HG03439 (cell line): ENCODE results near the gene NPY4R2.
"Not testable (repeated sequence)": the region's sequence is repeated elsewhere in the genome, so short reads cannot be mapped to it uniquely, and the experiment has no call there.

Experiments used
- ATAC-seq: cut with Tn5 transposase; IDR thresholded peaks from one replicate; pipeline ENCODE4 v1.9.1; 2021; ENCODE audit warnings: mild to moderate bottlenecking, moderate library complexity; ENCODE audit not compliant: unreplicated experiment

Gene NPY4R2

GRCh38 chr10:47928225-47928624 is 9.8 kb downstream of the NPY4R2 start:
- ATAC-seq, result not testable (repeated sequence)

GRCh38 chr10:47932824-47933223 is 14.4 kb downstream of the NPY4R2 start:
- ATAC-seq, result not testable (repeated sequence)

DNA sequence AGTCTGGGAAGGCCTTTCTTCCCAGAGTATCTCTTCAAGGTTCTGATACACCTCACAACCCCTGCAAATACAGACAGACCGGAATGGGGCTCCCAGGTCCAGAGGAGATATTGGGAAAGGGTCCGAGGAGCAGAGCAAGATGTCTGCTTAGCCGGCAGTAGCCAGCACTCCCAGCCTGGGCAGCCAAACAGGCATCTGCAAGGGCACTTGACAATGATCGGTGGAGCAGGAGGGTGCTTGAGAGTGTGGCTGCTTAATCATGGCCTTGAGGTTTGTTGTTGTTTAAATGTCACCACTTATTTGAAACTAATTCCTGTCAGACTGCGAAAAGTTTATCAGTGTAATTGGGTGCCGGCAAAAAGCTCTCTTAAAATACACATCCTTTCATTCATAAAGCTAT is 15.0 kb downstream of the NPY4R2 start:
- not testable (repeated sequence) for ATAC-seq

DNA sequence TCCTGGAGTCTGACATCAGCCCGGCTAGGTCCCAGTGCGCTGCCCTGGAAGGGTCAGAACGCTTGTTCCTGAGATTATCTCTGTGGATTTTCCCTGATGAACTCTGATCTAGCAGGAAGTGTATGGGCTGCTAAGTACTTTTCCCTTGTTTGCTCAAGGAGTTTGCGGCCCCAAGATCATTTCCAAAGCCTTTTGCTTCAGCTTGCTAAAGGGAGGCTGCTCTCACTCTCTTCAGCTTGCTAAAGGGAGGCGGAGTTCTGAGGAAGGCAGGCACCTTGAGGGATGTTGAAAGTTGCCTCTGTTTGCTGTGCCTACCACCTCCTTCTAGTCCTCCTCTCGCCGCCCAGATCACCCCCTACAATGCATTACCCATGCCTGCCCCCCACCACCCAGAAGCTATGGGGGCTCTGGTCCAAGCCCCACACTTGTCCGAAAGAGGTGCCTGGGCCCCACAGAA is 18.3 kb downstream of the NPY4R2 start:
- ATAC-seq, result not testable (repeated sequence)

DNA sequence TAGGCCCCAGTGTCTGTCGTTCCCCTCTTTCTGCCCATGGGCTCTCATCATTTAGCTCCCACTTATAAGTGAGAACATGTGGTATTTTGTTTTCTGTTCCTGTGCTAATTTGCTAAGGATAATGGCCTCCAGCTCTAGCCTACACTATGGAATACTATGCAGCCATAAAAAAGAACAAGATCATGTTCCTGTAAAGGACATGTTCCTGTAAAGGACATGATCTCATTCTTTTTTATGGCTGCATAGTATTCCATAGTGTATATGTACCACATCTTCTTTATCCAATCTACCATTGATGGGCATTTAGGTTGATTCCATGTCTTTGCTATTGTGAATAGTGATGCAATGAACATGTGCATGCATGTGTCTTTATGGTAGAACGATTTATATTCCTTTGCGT is 19.2 kb downstream of the NPY4R2 start:
- ATAC-seq, result not testable (repeated sequence)

DNA sequence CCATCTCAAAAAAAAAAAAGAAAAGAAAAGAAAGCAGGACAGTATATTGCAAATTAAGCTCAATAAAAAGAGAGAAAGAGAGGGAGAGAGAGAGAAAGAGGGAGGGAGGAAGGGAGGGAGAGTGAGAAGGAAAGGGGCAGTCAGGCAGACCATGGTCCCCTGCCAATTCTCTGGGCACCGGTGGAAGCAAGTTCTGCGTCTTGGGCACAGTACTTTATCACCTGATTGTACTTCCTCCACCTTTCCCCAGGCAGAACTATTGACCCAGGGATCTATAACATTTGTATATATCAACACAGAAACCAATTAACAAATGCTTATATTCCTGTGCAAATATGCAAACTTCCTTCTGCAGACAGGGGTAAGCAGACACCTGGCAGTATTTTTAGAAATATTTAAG is 22.4 kb downstream of the NPY4R2 start:
- not testable (repeated sequence) for ATAC-seq

DNA sequence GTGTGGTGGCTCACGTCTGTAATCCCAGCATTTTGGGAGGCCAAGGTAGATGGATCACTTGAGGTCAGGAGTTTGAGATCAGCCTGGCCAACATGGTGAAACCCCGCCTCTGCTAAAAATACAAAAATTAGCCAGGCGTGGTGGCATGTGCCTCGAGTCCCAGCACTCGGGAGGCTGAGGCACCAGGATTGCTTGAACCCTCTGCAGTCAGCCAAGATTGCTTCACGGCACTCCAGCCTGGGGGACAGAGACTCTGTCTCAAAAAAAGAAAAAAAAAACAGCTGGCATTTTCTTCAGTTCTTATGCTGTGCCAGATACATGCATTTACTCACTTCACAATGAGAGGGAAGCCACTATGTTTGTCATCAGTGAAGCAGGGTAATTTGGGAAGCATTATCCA is 22.9 kb downstream of the NPY4R2 start:
- not testable (repeated sequence) for ATAC-seq

DNA sequence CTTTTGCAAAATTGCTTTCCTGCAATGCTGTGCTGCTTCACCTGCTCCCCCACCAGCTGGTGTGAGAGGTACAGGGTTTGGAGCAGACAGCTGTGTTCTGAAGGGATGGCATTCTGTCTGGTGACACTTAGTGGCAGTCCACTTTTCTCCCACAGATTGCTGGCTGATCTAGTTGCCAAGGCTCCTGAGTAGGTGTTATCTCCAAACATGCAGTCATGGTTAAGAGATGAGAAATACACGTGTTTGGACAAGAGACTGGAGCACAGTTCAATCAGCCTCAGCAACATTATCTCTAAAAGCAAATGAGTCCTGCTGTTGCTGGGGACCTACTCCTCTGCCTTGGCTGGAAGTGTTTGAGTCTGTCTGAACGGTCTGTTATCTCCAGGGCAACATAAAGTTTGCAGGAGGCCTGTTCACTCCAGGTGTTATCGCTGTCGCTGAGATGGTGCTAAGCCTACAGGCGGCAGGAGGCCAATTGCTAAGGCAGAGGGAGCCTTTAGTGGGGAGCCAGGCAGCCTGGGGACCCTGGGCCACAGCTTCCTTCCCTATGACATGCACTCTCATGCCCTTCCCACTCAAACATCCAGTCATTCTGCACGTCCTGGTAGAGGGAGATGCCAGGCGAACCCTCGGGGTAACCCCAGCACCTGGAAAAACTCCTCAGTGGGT is 24.0 kb downstream of the NPY4R2 start:
- ATAC-seq, result not testable (repeated sequence)

- not testable (repeated sequence) for ATAC-seq
Observed at GRCh38 chr10:47943328-47943727, 24.9 kb downstream of the NPY4R2 start.

- not testable (repeated sequence) for ATAC-seq
Observed at GRCh38 chr10:47947424-47947823, 29.0 kb downstream of the NPY4R2 start.

DNA sequence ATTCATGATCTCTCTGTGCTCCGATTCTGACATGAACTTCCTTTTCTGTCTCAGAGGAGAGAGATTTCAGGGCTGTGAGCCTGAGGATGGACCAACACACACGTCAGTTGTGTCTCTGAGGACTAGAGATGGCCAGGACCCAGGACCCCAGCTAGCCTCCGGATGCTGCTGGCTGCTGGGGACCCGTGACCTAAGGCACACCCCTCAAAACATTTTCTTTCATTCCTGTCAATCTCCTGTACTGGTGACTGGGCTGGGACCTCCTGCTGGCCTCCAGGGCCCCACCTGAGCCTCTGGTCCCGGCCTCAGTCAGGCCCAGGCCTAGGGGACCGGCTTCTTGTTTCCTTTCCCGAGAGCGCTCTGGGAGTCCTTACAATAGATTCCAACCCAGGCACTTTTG is 38.7 kb downstream of the NPY4R2 start:
- ATAC-seq, result not testable (repeated sequence)

DNA sequence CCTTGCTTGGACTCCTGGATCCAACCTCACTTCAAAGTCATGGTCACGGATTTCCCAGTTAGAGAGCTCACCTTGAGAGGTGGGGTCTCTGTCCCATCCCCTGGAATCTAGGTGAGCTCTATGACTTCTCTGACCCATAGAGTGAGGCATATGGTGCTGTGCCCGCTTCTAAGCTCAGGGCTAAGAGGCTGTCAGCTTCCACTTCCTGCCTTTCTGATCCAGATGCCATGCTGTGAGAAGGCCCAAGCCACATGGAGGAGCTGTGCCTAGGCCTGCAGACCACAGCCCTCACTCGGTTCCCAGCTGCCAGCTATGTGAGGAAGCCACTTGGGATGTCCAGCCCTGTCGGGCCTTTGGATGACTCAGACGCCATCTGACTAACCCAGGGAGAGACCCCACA is 41.2 kb downstream of the NPY4R2 start:
- not testable (repeated sequence) for ATAC-seq

DNA sequence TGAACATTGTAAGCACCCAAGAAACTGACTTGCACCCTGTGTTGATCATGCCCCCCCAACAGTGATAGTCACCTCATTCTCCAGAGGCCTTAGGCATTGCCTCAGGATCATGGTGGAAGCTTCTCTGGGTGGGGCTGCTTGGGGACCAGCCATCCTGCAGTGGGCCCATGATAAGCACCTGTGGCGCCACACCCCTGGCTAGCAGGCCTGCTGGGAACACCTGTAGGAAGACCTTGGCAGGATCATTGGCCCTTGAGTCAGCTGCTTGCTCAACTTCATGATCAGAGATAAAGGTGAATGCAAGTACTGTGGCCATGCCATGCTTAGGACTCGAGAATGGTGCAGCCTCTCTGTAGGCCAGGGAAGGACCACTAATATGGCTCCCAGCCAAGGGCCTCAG is 42.2 kb downstream of the NPY4R2 start:
- not testable (repeated sequence) for ATAC-seq

DNA sequence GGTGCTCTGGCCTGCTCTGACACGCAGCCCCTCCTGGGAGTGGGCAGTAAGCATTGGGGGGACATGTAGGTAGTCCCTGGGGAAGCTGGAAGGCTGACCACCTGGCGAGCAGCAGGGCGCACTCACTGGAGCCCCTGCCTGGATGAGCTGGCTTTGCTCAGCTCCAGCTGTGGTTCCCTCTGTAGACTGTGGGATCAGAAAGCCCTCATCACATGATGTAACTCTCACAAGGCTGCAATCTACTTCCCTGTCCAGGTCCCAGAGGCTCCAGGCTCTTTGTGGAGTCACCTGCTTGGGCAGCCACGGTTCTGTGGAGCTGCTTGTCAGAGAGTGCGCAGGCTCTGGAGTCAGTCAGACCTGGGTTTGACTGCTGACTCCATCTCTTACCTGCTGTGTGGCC is 44.3 kb downstream of the NPY4R2 start:
- not testable (repeated sequence) for ATAC-seq

DNA sequence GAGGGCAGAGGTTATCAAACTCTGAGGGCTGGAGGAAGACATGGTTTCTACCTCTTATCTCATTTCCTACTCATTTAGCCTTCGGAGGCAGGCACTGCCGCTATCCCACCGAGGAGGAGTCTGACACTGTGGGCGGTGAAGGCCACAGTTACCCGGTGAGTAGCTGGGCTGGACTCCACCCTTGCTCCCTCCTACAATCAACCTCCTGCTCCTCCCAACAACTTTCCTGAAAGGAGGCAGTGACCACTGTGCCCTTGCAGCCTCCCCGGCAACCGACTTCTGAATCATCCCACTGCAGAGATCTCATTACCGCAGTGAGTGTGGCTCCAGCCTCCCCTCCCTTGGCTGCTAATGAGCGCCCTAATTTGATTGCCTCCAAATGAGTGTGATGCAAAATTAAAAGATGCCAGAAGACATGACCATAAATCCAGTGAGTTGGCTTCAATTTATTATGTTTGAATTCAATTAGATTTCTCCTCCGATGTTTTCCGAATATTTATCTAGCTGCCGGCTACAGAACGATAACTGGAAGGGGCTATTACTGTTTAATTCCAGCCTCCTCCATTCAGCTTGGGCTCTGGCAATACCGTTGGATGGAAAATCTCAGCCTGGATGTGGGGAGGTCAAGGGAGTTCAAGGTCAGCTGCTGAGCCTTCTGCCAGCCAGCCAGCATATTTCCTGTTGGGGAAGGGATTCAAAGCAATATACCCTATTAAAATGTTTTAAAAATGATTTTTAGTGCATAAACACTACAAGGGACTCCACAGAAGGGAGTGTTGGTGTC is 46.0 kb downstream of the NPY4R2 start:
- not testable (repeated sequence) for ATAC-seq

DNA sequence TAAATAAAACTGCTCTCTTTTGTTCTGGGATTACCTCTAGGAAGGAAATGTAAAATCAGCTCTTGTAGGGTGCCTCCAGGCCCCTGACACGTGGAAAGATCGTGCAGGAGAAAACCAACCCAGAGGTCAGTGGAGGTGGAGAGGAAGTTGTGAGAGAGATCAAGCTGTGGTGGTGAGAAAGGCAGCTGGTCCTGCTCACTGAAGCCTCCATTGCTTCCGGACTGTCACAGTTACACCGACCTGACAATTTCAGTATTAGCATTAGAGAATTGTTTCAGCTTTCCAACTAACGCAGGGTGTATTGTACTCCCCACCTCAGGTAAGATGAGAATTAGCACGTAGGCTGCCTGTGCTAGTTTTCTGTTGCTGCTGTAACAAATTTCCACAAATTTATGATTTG is 50.5 kb downstream of the NPY4R2 start:
- not testable (repeated sequence) for ATAC-seq

GRCh38 chr10:47970047-47970446 is 51.6 kb downstream of the NPY4R2 start:
- ATAC-seq, result not testable (repeated sequence)

GRCh38 chr10:47971598-47971997 is 53.1 kb downstream of the NPY4R2 start:
- not testable (repeated sequence) for ATAC-seq

DNA sequence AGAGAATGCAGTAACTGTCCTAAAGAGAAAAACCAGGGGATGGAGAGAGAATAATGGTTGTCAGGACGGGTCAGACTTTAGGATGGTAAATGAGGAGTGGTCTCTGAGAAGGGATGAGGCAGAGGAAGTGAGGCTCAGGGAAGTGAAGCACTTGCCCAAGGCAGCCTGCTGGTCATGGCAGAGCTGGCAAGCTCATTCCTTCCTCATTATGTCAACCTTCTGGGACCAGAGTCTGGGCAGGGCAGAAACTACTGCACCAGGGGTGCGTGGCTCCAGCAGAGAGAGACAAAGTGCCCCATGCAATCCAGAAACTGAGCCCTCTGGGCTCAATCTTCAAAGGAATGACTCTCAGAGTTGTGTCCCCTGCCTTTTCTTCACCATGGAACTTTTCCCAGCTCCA is 53.6 kb downstream of the NPY4R2 start:
- not testable (repeated sequence) for ATAC-seq
